Measurements from ENCODE around the gene LTBP2. TPM values are rescaled to one million over a fixed set of nuclear protein-coding genes. Genes with fewer than 3 reads are reported as not detected.

Gene LTBP2
- total RNA-seq, 1 donor from 2014 or later: 6.6 TPM

DNA sequence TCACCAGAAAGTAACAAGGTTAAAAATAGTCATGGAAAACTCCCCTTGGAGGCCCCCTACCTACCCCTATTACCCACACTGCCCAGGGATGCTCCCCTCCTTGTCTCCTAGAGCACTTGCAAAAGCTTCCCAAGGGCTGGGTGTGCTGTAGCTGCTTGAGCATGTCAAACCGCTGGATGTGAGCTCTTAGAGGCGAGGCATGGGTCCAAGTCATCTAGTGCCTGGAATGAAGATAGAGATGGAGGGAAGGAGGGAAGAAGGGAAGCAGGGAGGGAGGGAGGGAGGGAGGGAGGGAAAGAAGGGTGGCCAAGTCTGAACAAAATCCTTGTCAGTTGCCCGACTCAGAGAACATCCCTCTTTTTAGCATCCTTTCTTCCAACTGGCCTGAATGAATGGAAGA, 43.1 kb downstream of the LTBP2 start:
- Histone ChIP-seq H3K27me3 (ENCODE audit: control insufficient read depth, insufficient read depth, low read length) (no peaks in the 10 kb centered on the region), H3K4me3 (ENCODE audit: low read depth, low read length) (no peak overlapping the region), H3K36me3 (ENCODE audit: control insufficient read depth, insufficient read depth, low read length) (no peaks in the 10 kb centered on the region)
- no peak for FAIRE-seq
- TF ChIP-seq CTCF (IDR thresholded peaks at IDR 0.05; ENCODE audit: insufficient read depth, low read length, severe bottlenecking): no peak
- no peak for DNase-seq (ENCODE audit: low read depth)

- TF ChIP-seq CTCF (IDR thresholded peaks at IDR 0.05; ENCODE audit: insufficient read depth, low read length, severe bottlenecking): no peak
- FAIRE-seq: no peak
- H3K4me3 ChIP-seq (ENCODE audit: low read depth, low read length): no peak overlapping the region
- no peaks in the 10 kb centered on the region for H3K27me3 ChIP-seq (ENCODE audit: control insufficient read depth, insufficient read depth, low read length)
- H3K36me3 ChIP-seq (ENCODE audit: control insufficient read depth, insufficient read depth, low read length): no peaks in the 10 kb centered on the region
- DNase-seq (ENCODE audit: low read depth): peak; percentile 49
Observed at GRCh38 chr14:74568380-74568649, 43.7 kb downstream of the LTBP2 start.

- H3K4me3 ChIP-seq (ENCODE audit: low read depth, low read length): no peak overlapping the region
- DNase-seq (ENCODE audit: low read depth) (no peak), FAIRE-seq (no peak)
- no peaks in the 10 kb centered on the region for H3K36me3 ChIP-seq (ENCODE audit: control insufficient read depth, insufficient read depth, low read length)
- H3K27me3 ChIP-seq (ENCODE audit: control insufficient read depth, insufficient read depth, low read length): no peaks in the 10 kb centered on the region
- TF ChIP-seq CTCF (IDR thresholded peaks at IDR 0.05; ENCODE audit: insufficient read depth, low read length, severe bottlenecking): no peak
Observed at GRCh38 chr14:74567646-74568379, 44.2 kb downstream of the LTBP2 start.

DNA sequence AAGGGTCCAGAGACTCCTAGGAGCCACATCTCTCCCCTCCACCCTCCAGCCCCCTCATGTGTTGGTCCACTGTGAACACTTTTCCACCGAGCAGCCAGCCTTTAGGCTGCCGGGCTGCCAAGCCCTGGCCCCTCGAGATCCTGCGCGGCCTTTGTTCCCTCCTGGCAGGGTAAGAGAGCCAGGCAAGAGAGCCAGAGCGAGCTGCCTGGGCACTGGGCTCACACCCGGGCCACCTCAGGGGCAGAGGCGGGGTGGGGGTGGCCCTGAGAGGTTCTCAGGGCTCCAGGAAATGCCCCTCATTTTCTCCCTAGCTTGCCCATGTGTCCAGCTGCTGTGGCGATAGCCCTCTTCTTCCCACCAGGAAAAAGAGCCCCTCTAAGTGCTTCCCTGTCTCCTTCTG, 44.8 kb downstream of the LTBP2 start:
- no peak for DNase-seq (ENCODE audit: low read depth)
- Histone ChIP-seq H3K27me3 (ENCODE audit: control insufficient read depth, insufficient read depth, low read length) (no peaks in the 10 kb centered on the region), H3K4me3 (ENCODE audit: low read depth, low read length) (no peak overlapping the region), H3K36me3 (ENCODE audit: control insufficient read depth, insufficient read depth, low read length) (no peaks in the 10 kb centered on the region)
- FAIRE-seq: no peak
- TF ChIP-seq CTCF (IDR thresholded peaks at IDR 0.05; ENCODE audit: insufficient read depth, low read length, severe bottlenecking): no peak

- DNase-seq (ENCODE audit: low read depth): peak; percentile 97
- FAIRE-seq: no peak
- no peaks in the 10 kb centered on the region for H3K36me3 ChIP-seq (ENCODE audit: control insufficient read depth, insufficient read depth, low read length)
- no peak for TF ChIP-seq CTCF (IDR thresholded peaks at IDR 0.05; ENCODE audit: insufficient read depth, low read length, severe bottlenecking)
- H3K27me3 ChIP-seq (ENCODE audit: control insufficient read depth, insufficient read depth, low read length): no peaks in the 10 kb centered on the region
- no peak overlapping the region for H3K4me3 ChIP-seq (ENCODE audit: low read depth, low read length)
Observed at GRCh38 chr14:74566174-74567141, 45.6 kb downstream of the LTBP2 start.

All from bronchial epithelial cell (primary cell).